ENCODE measurements around the gene PLEKHH3.

DNA sequence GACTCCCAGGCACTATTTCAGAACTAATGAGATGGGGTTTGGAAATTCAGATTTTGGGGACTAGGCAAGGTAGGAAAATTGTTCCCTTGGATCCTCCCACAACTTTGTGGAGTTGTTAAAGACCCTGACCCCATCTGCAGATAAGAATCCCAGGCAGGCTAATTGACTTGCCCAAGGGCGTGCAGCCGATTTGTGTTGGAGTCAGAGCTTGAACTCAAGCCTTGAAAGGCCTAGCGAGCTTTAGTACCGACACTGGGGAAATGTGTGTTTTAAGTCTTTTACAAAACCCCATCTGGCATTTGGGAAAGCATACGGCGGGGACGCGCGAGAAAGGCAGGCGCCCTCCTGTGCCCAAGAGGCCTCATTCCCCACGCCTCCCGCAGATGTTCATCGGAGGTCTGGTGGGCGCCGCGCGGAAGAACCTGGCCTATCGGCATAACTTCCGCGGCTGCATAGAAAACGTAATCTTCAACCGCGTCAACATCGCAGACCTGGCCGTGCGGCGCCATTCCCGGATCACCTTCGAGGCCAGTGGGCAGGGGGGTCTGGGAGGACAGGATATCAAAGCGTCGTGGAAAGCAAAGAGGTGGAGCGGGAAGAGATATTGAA lies 9.8 kb upstream of the PLEKHH3 start:
- TF ChIP-seq, protein P1, sequence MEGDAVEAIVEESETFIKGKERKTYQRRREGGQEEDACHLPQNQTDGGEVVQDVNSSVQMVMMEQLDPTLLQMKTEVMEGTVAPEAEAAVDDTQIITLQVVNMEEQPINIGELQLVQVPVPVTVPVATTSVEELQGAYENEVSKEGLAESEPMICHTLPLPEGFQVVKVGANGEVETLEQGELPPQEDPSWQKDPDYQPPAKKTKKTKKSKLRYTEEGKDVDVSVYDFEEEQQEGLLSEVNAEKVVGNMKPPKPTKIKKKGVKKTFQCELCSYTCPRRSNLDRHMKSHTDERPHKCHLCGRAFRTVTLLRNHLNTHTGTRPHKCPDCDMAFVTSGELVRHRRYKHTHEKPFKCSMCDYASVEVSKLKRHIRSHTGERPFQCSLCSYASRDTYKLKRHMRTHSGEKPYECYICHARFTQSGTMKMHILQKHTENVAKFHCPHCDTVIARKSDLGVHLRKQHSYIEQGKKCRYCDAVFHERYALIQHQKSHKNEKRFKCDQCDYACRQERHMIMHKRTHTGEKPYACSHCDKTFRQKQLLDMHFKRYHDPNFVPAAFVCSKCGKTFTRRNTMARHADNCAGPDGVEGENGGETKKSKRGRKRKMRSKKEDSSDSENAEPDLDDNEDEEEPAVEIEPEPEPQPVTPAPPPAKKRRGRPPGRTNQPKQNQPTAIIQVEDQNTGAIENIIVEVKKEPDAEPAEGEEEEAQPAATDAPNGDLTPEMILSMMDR (conservative IDR thresholded peaks at IDR 0.05; ENCODE audit: low read depth, low read length): no peak
- no peak for TF ChIP-seq EZH2 (IDR thresholded peaks at IDR 0.05; ENCODE audit: borderline replicate concordance, low read depth, low read length, poor library complexity, severe bottlenecking)

Measured in A673 (cell line).